UCSD-AML1 (cell line): ENCODE data around the gene CCDC91.
"Not testable (repeated sequence)": the region's sequence is repeated elsewhere in the genome, so short reads cannot be mapped to it uniquely, and the experiment has no call there.

ENCODE experiments used
- DNase-seq: peaks from one replicate; lab custom pipeline; 2025; ENCODE audit not compliant: unreplicated experiment; lab: John Stamatoyannopoulos, UW

The CCDC91 gene

GRCh38 chr12:28351414-28351813 is 161.2 kb downstream of the CCDC91 start:
- DNase-seq = no peak

DNA sequence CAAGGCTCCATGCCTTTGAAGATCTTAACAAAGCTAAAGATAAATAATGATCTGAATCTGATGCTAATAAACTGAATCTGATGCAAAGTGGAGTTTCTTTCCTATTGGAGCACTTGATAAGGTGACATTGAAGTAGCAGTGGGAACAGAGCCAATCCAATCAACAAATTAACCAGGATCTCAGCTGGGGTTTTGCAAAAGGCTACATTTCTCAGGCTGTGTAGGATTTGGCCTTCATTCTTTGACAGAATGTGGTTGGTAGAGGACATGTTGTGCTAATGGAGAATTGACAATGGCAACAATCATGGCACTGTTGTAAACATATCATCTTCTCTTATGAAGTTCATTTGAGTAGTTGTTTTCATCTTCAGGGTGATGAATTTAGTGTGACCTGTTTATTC is 164.9 kb downstream of the CCDC91 start:
- DNase-seq = no peak

DNA sequence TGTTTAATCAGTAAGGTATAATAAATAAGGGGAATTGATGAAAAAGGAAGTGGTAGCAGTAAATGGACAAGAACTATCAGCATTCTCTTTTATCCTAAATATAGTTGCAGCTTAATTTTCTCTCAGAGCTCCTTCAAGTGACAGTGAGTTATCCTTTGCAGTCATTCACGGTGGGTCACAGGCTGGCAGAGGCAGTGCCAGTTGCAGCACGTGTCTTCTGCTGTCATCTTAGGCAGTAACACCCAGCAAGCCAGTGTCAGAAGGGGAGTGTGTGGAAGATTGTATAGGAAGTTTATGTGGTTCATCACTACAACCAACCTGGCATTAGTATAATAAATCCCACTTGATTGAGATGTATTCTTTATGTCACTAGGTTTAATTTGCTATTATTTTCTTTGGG is 170.0 kb downstream of the CCDC91 start:
- DNase-seq = no peak

GRCh38 chr12:28367326-28367725 is 177.1 kb downstream of the CCDC91 start:
- no peak for DNase-seq

DNA sequence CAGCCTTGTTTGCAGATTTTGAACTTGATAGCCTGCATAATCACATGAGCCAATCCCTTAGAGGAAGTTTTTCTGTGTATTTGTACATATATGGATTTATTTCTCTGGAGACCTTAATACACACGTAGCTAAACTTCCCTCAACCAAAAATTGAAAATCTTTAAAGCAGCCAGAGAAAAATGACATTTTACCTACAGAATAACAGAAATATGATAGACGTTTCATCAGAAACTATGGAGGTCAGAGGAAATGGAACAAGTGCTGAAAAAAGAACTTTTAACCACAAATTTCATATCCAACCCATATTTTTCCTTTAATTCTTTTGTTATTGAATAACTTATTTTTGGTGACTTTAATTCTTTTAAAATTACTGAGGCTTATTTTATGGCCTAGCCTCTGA is 177.7 kb downstream of the CCDC91 start:
- DNase-seq = no peak

- no peak for DNase-seq
Measured at GRCh38 chr12:28369483-28369882, 179.2 kb downstream of the CCDC91 start.

DNA sequence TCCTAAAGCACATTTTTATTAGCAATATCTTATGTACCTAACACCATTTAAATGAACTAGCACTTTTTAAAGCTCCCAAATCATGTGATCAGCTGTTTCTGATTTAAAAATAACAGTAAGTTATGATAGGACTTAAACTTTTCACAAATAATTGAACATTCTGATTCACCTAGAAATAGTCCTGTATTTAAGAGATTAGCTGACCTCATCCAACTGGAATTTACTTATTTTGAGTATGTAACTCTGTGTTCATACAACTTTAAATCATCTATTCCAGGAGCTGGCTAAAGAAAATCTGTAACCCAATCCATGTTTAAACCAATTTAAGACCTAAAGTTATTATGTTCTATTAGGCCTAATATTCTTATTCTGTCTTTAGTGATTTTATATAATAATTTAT is 184.3 kb downstream of the CCDC91 start:
- no peak for DNase-seq

DNA sequence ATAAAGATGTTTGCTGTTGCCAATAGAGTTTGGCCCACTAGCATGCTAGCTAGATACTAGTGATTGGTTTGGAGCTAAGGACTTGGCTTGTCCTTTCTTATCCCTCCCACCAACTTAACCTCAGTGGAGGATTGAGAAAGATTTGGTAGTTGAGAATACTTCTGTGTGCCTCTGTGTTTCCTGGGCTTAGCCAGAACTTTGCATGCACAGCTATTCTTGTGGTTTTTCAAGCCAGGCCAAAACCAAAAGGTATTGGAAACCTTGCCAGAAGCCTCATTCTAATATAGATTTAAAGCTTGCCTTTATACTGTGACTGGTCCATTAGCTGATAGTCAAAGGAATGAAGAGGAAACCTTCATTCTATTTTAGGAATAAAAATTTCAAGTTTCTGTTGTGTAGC is 188.5 kb downstream of the CCDC91 start:
- DNase-seq = no peak

- not testable (repeated sequence) for DNase-seq
Measured at GRCh38 chr12:28379779-28380178, 189.5 kb downstream of the CCDC91 start.

DNA sequence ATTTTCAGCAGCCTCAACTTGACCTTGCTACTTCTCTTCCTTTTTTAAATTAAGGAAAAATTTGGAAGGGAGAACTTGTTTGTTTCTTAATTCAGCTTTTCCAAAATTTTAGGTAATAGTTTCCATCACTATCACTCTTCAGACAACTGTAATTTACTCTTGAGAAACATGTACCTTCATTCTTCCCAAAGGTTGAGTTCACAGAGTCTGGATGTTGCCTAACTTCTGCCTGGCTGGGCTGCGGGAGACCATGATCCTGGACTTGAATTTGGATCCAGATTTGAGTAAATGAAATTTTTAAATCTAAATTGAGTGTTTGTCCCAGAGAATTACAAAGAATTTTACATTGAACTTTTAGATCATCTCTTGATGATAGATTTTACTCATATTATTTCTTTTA is 193.1 kb downstream of the CCDC91 start:
- DNase-seq = no peak

DNA sequence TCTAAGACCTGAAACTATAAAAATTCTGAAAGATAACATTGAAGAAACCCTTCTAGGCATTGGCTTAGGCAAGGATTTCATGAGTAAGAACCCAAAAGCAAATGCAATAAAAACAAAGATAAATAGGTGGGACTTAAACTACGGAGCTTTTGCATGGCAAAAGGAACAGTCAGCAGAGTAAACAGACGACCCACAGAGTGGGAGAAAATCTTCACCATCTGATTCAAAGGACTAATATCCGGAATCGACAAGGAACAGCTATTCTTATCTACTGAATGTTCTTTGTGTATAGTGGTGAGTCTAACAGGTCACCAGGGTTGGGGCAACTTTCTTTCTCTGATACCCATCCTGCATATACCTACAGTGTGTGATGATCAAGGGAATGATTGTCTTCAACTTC is 198.6 kb downstream of the CCDC91 start:
- DNase-seq = no peak

DNA sequence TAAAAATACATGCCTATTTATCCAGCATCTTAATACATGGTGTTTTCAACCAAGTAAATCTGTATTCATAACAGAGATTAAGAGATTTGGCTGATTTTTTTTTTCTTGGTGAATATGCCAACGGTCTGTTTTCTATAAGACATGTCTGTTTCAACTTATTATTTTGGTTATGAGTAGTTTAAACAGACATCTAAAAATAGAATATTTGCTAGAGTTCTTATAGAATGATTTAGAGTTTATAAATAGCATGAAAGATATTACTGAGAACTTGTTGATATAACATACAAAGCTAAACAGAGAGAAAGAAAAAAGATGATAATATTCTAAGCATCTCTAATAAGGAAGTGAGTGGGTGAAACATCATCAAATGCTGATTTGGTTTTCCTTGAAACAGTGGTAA is 199.9 kb downstream of the CCDC91 start:
- DNase-seq = no peak

- DNase-seq = no peak
Measured at GRCh38 chr12:28390761-28391385, 200.6 kb downstream of the CCDC91 start.

GRCh38 chr12:28409892-28410291 is 219.6 kb downstream of the CCDC91 start:
- DNase-seq = no peak

- DNase-seq = no peak
Measured at GRCh38 chr12:28413460-28414109, 223.3 kb downstream of the CCDC91 start.

DNA sequence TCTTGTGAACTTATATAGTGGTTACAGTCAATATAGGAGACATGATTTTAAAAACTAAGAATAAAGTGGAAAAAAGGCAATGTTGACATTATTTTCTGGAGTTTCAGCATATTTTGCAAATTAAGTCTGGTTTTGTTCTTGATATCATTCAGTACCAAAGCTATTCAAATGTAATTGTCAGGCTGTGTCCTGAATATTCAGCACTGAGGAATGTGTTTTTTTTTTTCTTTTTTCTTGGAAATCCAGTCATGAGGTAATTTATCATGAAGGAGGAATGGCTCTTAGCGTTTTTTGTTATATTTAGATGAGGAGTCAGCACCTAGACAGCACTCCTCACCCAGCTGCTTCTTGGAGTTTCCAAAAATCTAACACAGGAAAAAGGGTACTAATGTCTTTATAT is 225.5 kb downstream of the CCDC91 start:
- no peak for DNase-seq

- no peak for DNase-seq
Measured at GRCh38 chr12:28421374-28421773, 231.1 kb downstream of the CCDC91 start.

- no peak for DNase-seq
Measured at GRCh38 chr12:28424965-28425364, 234.7 kb downstream of the CCDC91 start.

DNA sequence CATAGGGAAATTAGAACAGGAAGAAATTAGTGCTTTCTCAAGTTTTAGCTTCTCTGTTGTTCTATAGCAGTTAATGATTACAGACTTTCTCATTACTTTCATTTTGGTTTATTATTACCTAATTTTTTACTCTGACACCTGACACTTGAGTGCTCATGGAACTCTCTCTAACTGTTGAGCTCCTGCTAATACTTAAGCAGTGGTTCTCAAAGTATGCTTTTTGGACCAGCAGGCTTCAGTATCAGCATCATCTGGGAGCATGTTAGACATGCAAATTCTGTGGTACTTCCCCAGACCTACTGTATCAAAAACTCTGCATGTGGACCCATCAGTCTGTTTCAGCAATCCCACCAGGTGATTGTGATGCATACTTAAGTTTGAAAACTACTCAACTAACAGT is 235.3 kb downstream of the CCDC91 start:
- no peak for DNase-seq

- no peak for DNase-seq
Measured at GRCh38 chr12:28427046-28427445, 236.8 kb downstream of the CCDC91 start.

- DNase-seq = no peak
Measured at GRCh38 chr12:28440081-28440608, 249.9 kb downstream of the CCDC91 start.

GRCh38 chr12:28442101-28442500 is 251.8 kb downstream of the CCDC91 start:
- DNase-seq = no peak

- no peak for DNase-seq
Measured at GRCh38 chr12:28443337-28443736, 253.1 kb downstream of the CCDC91 start.
